Ovary (tissue), 9 donors: ENCODE data around the gene STARD7. TPM values are rescaled to one million over a fixed set of nuclear protein-coding genes. Genes with fewer than 3 reads are reported as not detected.

Source experiments
- DNase-seq, 5 donors: peaks; one replicate each; pipeline ENCODE4 v3.0.0-alpha.2; 2019 to 2020
- H3K27ac ChIP-seq, 2 donors: fragments of 200-600 bp; one replicate each; pipeline versions ENCODE4 v1.5.1 to v1.8.0; 2019 to 2022
- H3K27me3 ChIP-seq: fragments of 200-600 bp; one replicate; pipeline ENCODE4 v1.8.0; 2022
- H3K36me3 ChIP-seq: fragments of 200-600 bp; sonication (generic); one replicate; pipeline ENCODE4 v1.5.1; 2019
- H3K4me1 ChIP-seq: one replicate; pipeline ENCODE4 v1.8.1; 2013; ENCODE audit warnings: mild to moderate bottlenecking, moderate library complexity; ENCODE audit not compliant: insufficient read depth
- H3K4me3 ChIP-seq: fragments of 200-600 bp; sonication (generic); one replicate; pipeline ENCODE4 v1.5.1; 2017
- H3K9me3 ChIP-seq, 2 donors: fragments of 200-600 bp in 1 of 2; sonication (generic) in 1 of 2; one replicate each; pipeline versions ENCODE4 v1.5.1 to v1.8.1; 2013 to 2019; ENCODE audit warnings: mild to moderate bottlenecking in 1 of 2, moderate library complexity in 1 of 2
- CTCF ChIP-seq, 3 donors: fragments of 450-650 bp in 2 of 3; fragments of 200-600 bp in 1 of 3; IDR thresholded peaks; one replicate each; pipeline versions ENCODE4 v1.5.1 to v1.8.0; 2016 to 2022; ENCODE audit warnings: antibody characterized with exemption in 3 of 3, mild to moderate bottlenecking in 1 of 3
- EP300 ChIP-seq: sonication (generic); formaldehyde crosslinking; IDR thresholded peaks from one replicate; pipeline ENCODE4 v1.6.1; 2017; ENCODE audit warnings: antibody characterized with exemption
- POLR2A ChIP-seq: fragments of 450-650 bp; IDR thresholded peaks from one replicate; pipeline ENCODE4 v1.6.1; 2017; ENCODE audit warnings: antibody characterized with exemption, mild to moderate bottlenecking, moderate library complexity
- WGBS, 3 donors: extraction: QIAGEN DNeasy Blood & Tissue Kit in 1 of 3; methylation state at CpG; one replicate each; pipeline versions ENCODE4 v1.1.5 to v1.1.7; 2013 to 2017; 5-methylcytosine and 5-hydroxymethylcytosine counted together
- intact Hi-C, 4 donors: fragments of 100-400 bp; cut with DNase I; formaldehyde crosslinking; loops; one replicate each; pipeline versions ENCODE4 v1.11.0 to v1.15.1; 2022 to 2023
- polyA plus RNA-seq, 2 donors: library from polyadenylated mRNA; stranded (reverse); fragments of 200-250 nt in 1 of 2; fragments of 350-450 nt in 1 of 2; fragmentation: Illumina TruSeq in 1 of 2; extraction: RNeasy Lipid Tissue Mini Kit (QIAGEN cat#74804) in 1 of 2; gene quantifications; one replicate each; pipeline ENCODE4 v1.2.3, GENCODE V29; 2013 to 2014
- total RNA-seq, 7 donors: library from RNA; depleted of rRNA in 2 of 7; stranded (reverse); fragments of >200 nt in 2 of 7; fragmentation: NEBNext Ultra II Directional in 3 of 7; extraction: Animal tissue kit (Norgen Biotek cat#: 25700) in 3 of 7; gene quantifications; one replicate each; pipeline versions ENCODE4 v1.1.0 to v1.2.4, GENCODE V29; 2016 to 2023
- donor health status: DM: no; HTN: no; CAD: no; lungs with moderate emphysema.
- donor health status: DM: no; HTN: no; CAD: no.
- donor health status: Bipolar disorder and iron deficiency.
- donor health status: DM: yes; HTN: yes; CAD: no.
- donor health status: DM: no; HTN: no; CAD: no.
- donor health status: DM: yes; HTN: yes; CAD: no.

Gene STARD7
- total and polyA plus RNA-seq, 9 donors: 32.7 to 90.9 (median 73.8) TPM

DNA sequence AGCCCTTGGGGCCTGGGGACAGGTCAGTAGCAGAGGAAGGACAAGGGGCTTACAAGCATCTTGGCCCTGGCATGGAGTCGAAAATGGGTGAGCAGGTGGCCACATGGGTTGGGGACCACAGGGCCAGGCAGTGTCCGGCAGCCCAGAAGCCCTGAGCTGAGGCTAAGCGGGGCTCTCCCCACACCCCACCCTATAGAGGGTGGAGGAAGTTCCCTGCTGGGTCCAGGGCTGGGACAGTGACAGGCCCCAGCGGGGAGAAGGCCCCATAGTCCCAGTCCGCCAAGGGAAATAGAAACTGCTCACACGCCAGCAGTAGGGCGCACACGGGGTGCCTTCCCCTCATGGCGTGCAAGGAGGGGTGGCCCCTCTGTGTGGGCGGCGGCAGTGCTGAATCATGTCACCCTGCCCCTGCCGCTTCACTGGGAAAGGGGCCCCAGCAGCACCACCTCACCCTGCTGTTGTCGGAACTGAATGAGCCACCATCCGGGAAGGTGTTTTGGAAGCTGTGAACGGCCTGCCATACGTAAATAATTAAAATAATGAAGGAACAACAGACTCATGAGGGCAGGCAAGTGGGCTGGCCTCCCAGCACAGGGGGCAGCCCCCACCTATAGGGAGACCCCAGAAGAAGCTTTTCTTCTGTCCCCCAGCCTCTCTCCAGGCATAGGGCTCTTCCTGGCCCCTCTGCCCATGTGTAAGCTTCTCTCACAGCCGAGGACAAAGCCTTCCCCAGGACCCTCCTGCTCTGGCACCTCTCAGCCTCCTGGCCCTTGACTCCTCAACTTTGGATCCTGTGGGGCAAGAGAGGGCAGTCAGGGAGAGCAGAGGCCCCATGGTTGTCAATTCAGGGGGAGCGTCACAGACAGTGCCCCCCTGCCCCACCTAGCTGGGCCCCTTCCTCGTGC is 50.7 kb downstream of the STARD7 start:
- no peak for DNase-seq
- H3K27ac ChIP-seq: no peak overlapping the region
- TF ChIP-seq CTCF (IDR thresholded peaks at IDR 0.05) (no peak), POLR2A (no peak), EP300 (no peak)
- H3K4me1 ChIP-seq: no peaks in the 10 kb centered on the region
- 74 to 82% (median 75%) methylated on average over 19 of the region's 19 CpGs for WGBS, 3 donors
- no peaks in the 10 kb centered on the region for H3K27me3 ChIP-seq
- H3K4me3 ChIP-seq: no peak overlapping the region
- no peaks in the 10 kb centered on the region for H3K9me3 ChIP-seq
- intact Hi-C loops: no loop called here
- H3K36me3 ChIP-seq: no peaks in the 10 kb centered on the region

- no peak overlapping the region for H3K4me3 ChIP-seq
- no peaks in the 10 kb centered on the region for H3K27me3 ChIP-seq
- no peak for DNase-seq
- no peaks in the 10 kb centered on the region for H3K9me3 ChIP-seq
- no peak overlapping the region for H3K27ac ChIP-seq
- no peaks in the 10 kb centered on the region for H3K36me3 ChIP-seq
- WGBS, 3 donors: 88 to 96% (median 96%) methylated on average over 5 of the region's 5 CpGs
- intact Hi-C loops: no loop called here
- TF ChIP-seq EP300 (no peak), POLR2A (no peak), CTCF (IDR thresholded peaks at IDR 0.05) (no peak)
- H3K4me1 ChIP-seq: no peaks in the 10 kb centered on the region
Observed at GRCh38 chr2:96156926-96157648, 51.5 kb downstream of the STARD7 start.

GRCh38 chr2:96156011-96156820 is 52.4 kb downstream of the STARD7 start:
- DNase-seq: no peak
- H3K4me1 ChIP-seq: no peaks in the 10 kb centered on the region
- no peaks in the 10 kb centered on the region for H3K36me3 ChIP-seq
- no peaks in the 10 kb centered on the region for H3K9me3 ChIP-seq
- intact Hi-C loops: no loop called here
- 85 to 88% (median 85%) methylated on average over 10 of the region's 10 CpGs for WGBS, 3 donors
- H3K27me3 ChIP-seq: no peaks in the 10 kb centered on the region
- no peak overlapping the region for H3K4me3 ChIP-seq
- H3K27ac ChIP-seq: no peak overlapping the region
- TF ChIP-seq EP300: no peak
- no peak for TF ChIP-seq CTCF (IDR thresholded peaks at IDR 0.05)
- TF ChIP-seq POLR2A: no peak
